Nephron (organoid): ENCODE data around the gene ST6GALNAC3.

Experiments used
- H3K27ac Mint-ChIP-seq, 3 experiments: 2 replicates each; pipeline ENCODE4 v1.8.0; 2020; ENCODE audit warnings: mixed read lengths in 3 of 3, mild to moderate bottlenecking in 2 of 3, moderate library complexity in 1 of 3
- H3K27me3 Mint-ChIP-seq: 2 replicates; pipeline ENCODE4 v1.8.0; 2021; ENCODE audit warnings: low read depth, mild to moderate bottlenecking, moderate library complexity, mixed read lengths
- H3K36me3 Mint-ChIP-seq: 2 replicates; pipeline ENCODE4 v1.8.0; 2020; ENCODE audit warnings: low read depth, mixed read lengths
- H3K4me1 Mint-ChIP-seq: 2 replicates; pipeline ENCODE4 v1.8.0; 2020; ENCODE audit warnings: mixed read lengths
- H3K4me3 Mint-ChIP-seq, 3 experiments: 2 replicates each; pipeline ENCODE4 v1.8.0; 2020; ENCODE audit warnings: mild to moderate bottlenecking in 3 of 3, mixed read lengths in 3 of 3, moderate library complexity in 2 of 3
- H3K9me3 Mint-ChIP-seq: 2 replicates; pipeline ENCODE4 v1.8.0; 2020; ENCODE audit warnings: mixed read lengths
- TF ChIP-seq, protein P1 (sequence below), 3 experiments: fragments of 200-600 bp; sonication (generic); IDR thresholded peaks; one replicate each; pipeline ENCODE4 v1.5.0; 2021; ENCODE audit warnings: antibody characterized with exemption in 3 of 3; ENCODE audit not compliant: unreplicated experiment in 3 of 3

The ST6GALNAC3 gene

DNA sequence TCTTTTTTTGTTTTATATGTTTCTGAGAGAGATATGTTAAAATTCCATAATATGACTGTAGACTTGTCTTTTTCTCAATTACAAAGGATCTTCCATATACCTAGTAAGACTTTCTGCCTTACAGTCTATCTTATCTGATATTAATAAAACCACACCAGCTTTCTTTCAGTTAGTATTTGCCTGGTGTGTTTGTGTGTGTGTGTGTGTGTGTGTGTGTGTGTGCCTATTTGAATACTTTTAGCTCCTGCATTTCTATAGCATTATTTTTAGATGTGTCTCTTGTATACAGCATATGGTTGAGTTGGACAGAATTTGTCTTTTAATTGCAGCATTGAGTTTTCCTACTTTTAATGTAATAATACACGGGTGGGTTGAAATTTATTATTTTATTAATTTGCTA lies 27.5 kb downstream of the ST6GALNAC3 start:
- TF ChIP-seq, protein P1, sequence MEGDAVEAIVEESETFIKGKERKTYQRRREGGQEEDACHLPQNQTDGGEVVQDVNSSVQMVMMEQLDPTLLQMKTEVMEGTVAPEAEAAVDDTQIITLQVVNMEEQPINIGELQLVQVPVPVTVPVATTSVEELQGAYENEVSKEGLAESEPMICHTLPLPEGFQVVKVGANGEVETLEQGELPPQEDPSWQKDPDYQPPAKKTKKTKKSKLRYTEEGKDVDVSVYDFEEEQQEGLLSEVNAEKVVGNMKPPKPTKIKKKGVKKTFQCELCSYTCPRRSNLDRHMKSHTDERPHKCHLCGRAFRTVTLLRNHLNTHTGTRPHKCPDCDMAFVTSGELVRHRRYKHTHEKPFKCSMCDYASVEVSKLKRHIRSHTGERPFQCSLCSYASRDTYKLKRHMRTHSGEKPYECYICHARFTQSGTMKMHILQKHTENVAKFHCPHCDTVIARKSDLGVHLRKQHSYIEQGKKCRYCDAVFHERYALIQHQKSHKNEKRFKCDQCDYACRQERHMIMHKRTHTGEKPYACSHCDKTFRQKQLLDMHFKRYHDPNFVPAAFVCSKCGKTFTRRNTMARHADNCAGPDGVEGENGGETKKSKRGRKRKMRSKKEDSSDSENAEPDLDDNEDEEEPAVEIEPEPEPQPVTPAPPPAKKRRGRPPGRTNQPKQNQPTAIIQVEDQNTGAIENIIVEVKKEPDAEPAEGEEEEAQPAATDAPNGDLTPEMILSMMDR (IDR thresholded peaks at IDR 0.05; ENCODE audit: unreplicated experiment in 3 of 3) = no peak
- H3K9me3 Mint-ChIP-seq = no peaks in the 10 kb centered on the region
- H3K27me3 Mint-ChIP-seq = no peaks in the 10 kb centered on the region
- H3K4me1 Mint-ChIP-seq = peaks cover 39% of the 10 kb centered on the region
- H3K36me3 Mint-ChIP-seq = peaks cover 4% of the 10 kb centered on the region
- H3K4me3 Mint-ChIP-seq = no peak overlapping the region
- peak overlapping the region in 2 of 3 experiments; percentile 16 to 65 for H3K27ac Mint-ChIP-seq

DNA sequence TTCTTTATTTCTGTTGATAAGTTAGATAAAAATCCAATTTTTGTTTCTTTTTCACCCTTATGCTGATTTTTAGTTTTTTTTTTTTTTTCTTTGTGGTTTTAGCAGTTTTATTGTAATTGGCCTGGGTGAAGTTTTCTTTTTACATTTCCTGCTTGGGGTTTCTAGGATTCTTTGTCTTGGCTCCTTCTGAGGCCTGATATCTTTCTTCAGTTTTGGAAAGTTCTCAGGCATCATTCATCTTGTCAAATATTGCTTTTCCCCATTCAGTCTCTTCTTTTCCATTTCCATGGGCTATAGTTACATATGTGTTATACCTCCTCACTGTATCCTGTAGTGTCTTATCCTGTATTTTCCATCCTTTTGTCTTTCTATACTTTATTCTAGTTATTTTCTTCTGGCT lies 28.5 kb downstream of the ST6GALNAC3 start:
- peaks cover 4% of the 10 kb centered on the region for H3K36me3 Mint-ChIP-seq
- no peak overlapping the region for H3K4me3 Mint-ChIP-seq
- TF ChIP-seq, protein P1 (IDR thresholded peaks at IDR 0.05; ENCODE audit: unreplicated experiment in 3 of 3) = no peak
- H3K27me3 Mint-ChIP-seq = no peaks in the 10 kb centered on the region
- peak overlapping the region; percentile 8 to 65 (median 58) for H3K27ac Mint-ChIP-seq
- H3K9me3 Mint-ChIP-seq = no peaks in the 10 kb centered on the region
- peaks cover 35% of the 10 kb centered on the region for H3K4me1 Mint-ChIP-seq

DNA sequence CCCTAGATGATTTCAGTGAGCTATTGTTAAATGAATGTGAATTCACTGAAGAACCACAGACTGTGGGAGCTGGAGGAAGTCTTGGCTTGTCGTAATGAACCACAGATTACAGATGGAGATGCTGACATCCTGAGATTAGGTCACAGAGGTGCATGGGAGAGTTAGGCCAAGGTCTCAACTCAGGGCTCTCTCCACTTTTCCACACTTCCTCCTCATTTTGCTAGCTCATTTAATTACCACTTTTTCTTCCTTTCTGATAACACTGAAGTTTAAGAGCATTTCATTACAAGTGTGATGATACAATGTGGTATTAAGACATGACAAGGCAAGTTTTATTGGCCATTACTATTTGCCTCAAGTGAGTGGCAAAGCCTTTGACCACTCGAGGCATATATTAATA lies 30.8 kb downstream of the ST6GALNAC3 start:
- Mint-ChIP-seq H3K27me3 (no peaks in the 10 kb centered on the region), H3K9me3 (no peaks in the 10 kb centered on the region), H3K4me1 (peaks cover 39% of the 10 kb centered on the region), H3K4me3 (no peak overlapping the region), H3K27ac (peak overlapping the region; percentile 29 to 65 (median 51)), H3K36me3 (peaks cover 12% of the 10 kb centered on the region)
- TF ChIP-seq, protein P1 (IDR thresholded peaks at IDR 0.05; ENCODE audit: unreplicated experiment in 3 of 3) = no peak

DNA sequence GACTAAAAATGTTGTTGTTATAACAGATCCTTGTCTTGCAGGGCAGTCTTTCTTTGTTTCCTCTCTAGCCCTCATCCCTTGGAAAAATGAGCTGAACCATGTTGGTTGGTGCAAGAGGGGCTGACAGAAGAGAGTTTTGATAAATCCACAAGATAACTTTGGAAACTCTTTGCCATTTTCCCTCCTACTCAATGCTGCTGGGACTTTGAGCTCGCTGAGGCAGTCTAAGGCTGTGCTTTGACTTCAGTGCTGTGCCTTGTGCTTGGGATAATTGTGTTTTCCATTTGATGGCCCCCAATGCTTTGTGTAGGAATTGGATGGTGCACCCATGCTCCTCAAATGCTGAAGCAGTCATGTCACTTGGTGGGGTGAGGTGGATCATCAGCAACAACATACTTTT lies 31.7 kb downstream of the ST6GALNAC3 start:
- peaks cover 7% of the 10 kb centered on the region for H3K9me3 Mint-ChIP-seq
- TF ChIP-seq, protein P1 (IDR thresholded peaks at IDR 0.05; ENCODE audit: unreplicated experiment in 3 of 3) = no peak
- H3K4me3 Mint-ChIP-seq = no peak overlapping the region
- no peaks in the 10 kb centered on the region for H3K27me3 Mint-ChIP-seq
- peaks cover 20% of the 10 kb centered on the region for H3K36me3 Mint-ChIP-seq
- peaks cover 47% of the 10 kb centered on the region for H3K4me1 Mint-ChIP-seq
- H3K27ac Mint-ChIP-seq = peak overlapping the region in 1 of 3 experiments; percentile 27

DNA sequence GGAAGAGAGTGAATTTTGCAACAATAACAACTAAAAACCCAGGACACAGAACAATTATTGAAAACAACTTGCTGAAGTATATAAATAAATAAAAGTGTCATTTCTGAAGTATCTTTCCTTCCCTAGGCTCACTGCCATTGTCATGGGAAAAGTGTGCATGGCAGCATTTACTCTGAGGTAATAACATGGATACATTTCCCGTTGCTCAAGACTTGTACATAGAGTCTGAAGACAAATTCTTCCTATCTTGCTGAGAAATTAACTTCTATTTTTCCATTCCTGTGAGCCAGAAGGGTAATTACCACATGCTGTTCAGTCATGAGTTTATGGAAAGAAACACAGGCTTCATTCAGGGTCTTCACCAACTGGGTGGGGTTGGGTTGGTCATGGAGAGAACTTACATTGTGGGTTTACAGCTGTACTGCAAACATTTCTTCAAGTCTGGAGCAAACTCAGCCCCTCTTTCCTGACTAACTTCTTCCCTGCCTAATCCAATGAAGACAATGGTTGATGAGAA lies 32.2 kb downstream of the ST6GALNAC3 start:
- no peak overlapping the region for H3K4me3 Mint-ChIP-seq
- peaks cover 45% of the 10 kb centered on the region for H3K4me1 Mint-ChIP-seq

DNA sequence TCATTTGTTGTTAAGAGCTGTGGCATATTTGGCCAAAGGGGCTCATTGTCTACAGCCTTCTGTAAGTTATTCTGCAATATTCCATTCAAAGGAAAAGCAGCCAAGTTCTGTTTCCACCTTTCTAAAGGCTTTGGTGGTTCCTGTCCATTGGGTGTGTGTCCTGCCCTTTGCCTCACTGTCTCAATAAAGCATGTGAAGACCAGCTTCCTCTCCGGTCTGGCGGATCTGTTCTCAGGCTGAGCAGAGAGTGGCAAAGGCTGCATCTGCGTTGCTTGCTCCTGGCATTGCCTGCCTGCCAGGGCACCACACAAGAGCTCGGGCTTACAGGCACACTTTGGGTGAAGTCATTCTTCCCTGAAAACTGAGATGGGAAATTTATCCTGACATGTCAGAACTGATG lies 34.9 kb downstream of the ST6GALNAC3 start:
- H3K4me3 Mint-ChIP-seq = no peak overlapping the region
- H3K27me3 Mint-ChIP-seq = no peaks in the 10 kb centered on the region
- H3K27ac Mint-ChIP-seq = peak overlapping the region in 1 of 3 experiments; percentile 80
- H3K36me3 Mint-ChIP-seq = peaks cover 20% of the 10 kb centered on the region
- TF ChIP-seq, protein P1 (IDR thresholded peaks at IDR 0.05; ENCODE audit: unreplicated experiment in 3 of 3) = no peak
- peaks cover 20% of the 10 kb centered on the region for H3K4me1 Mint-ChIP-seq
- H3K9me3 Mint-ChIP-seq = peaks cover 7% of the 10 kb centered on the region

More for the DNA sequence above, 32.2 kb downstream of the ST6GALNAC3 start:
- TF ChIP-seq, protein P1 (IDR thresholded peaks at IDR 0.05; ENCODE audit: unreplicated experiment in 3 of 3) = no peak
- H3K27me3 Mint-ChIP-seq = no peaks in the 10 kb centered on the region
- H3K36me3 Mint-ChIP-seq = peaks cover 20% of the 10 kb centered on the region
- H3K9me3 Mint-ChIP-seq = peaks cover 7% of the 10 kb centered on the region
- H3K27ac Mint-ChIP-seq = no peak overlapping the region
